Vagina (tissue), 2 donors: ENCODE data around the gene TBC1D16. TPM values are rescaled to one million over a fixed set of nuclear protein-coding genes. Genes with fewer than 3 reads are reported as not detected.

Experiments
- DNase-seq, 2 donors: peaks; one replicate each; pipeline ENCODE4 v3.0.0-alpha.2; 2017; ENCODE audit errors: extremely low spot score in 2 of 2
- H3K27ac ChIP-seq: fragments of 200-600 bp; sonication (generic); one replicate; pipeline ENCODE4 v1.5.1; 2019
- H3K27me3 ChIP-seq: fragments of 200-600 bp; sonication (generic); one replicate; pipeline ENCODE4 v1.5.1; 2019
- H3K36me3 ChIP-seq, 2 donors: fragments of 200-600 bp; sonication (generic); one replicate each; pipeline ENCODE4 v1.5.1; 2017 to 2019
- H3K4me1 ChIP-seq: fragments of 200-600 bp; sonication (generic); one replicate; pipeline ENCODE4 v1.5.1; 2019
- H3K4me3 ChIP-seq, 2 donors: fragments of 200-600 bp; sonication (generic); 1 replicate in 1 of 2; 2 replicates in 1 of 2; pipeline ENCODE4 v1.5.1; 2016 to 2019
- H3K9me3 ChIP-seq: fragments of 200-600 bp; sonication (generic); one replicate; pipeline ENCODE4 v1.5.1; 2019
- POLR2A ChIP-seq, 2 donors: fragments of 450-650 bp; IDR thresholded peaks; one replicate each; pipeline ENCODE4 v1.6.1; 2017; ENCODE audit warnings: antibody characterized with exemption in 2 of 2, mild to moderate bottlenecking in 2 of 2, moderate library complexity in 2 of 2
- POLR2AphosphoS5 ChIP-seq, 2 donors: sonication (generic); formaldehyde crosslinking; IDR thresholded peaks; one replicate each; pipeline ENCODE4 v1.9.0; 2017; ENCODE audit warnings: antibody characterized with exemption in 2 of 2, mild to moderate bottlenecking in 2 of 2, low read depth in 1 of 2; ENCODE audit not compliant: insufficient read depth in 1 of 2
- intact Hi-C: fragments of 100-400 bp; cut with DNase I; formaldehyde crosslinking; loops from one replicate; pipeline ENCODE4 v1.15.1; 2023
- total RNA-seq: library from RNA; depleted of rRNA; stranded (reverse); fragments of >200 nt; gene quantifications from one replicate; pipeline ENCODE4 v1.2.3, GENCODE V29; 2016
- TF ChIP-seq, protein P1 (sequence below), 3 experiments: fragments of 450-650 bp in 2 of 3; fragments of 200-600 bp in 1 of 3; sonication (generic) in 1 of 3; IDR thresholded peaks; one replicate each; pipeline ENCODE4 v1.5.1; 2017 to 2019; ENCODE audit warnings: antibody characterized with exemption in 3 of 3, mild to moderate bottlenecking in 2 of 3, moderate library complexity in 2 of 3

TBC1D16 gene
- total RNA-seq, 1 donor from 2014 or later, result 18.2 TPM

DNA sequence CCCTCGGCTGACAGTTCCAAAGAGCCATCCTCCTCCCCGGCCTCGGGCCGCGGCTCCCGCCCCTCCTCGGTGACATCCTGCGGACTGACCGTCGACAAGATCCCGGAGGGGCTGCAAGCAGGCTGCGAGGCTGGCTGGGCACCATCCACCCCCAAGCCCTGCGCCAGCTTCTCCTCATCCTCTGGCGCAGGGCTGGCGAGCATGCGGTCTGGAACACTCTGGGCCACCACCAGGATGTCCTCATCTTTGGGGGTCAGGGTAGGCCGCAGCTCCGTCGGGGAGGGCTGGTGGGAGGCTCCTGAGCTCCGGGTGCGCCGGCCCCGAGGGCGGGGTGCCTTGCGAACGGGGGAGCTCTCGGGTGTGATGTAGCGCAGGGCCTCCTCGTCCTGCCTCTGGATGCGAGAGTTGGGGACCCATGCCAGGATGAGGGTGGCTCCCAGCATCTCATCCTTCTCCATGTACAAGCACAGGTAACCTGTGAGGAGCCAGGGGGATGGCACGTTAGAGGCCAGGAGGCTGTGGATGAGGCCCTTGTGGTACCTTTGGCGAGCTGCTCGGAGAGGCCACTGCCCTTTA lies 25.3 kb downstream of the TBC1D16 start:
- Histone ChIP-seq H3K4me1 (peaks cover 11% of the 10 kb centered on the region), H3K27me3 (no peaks in the 10 kb centered on the region), H3K36me3 (peaks cover 0 to 16% of the 10 kb centered on the region in 2 donors), H3K27ac (no peak overlapping the region), H3K4me3 (no peak overlapping the region), H3K9me3 (no peaks in the 10 kb centered on the region)
- DNase-seq, result no peak
- TF ChIP-seq, protein P1, sequence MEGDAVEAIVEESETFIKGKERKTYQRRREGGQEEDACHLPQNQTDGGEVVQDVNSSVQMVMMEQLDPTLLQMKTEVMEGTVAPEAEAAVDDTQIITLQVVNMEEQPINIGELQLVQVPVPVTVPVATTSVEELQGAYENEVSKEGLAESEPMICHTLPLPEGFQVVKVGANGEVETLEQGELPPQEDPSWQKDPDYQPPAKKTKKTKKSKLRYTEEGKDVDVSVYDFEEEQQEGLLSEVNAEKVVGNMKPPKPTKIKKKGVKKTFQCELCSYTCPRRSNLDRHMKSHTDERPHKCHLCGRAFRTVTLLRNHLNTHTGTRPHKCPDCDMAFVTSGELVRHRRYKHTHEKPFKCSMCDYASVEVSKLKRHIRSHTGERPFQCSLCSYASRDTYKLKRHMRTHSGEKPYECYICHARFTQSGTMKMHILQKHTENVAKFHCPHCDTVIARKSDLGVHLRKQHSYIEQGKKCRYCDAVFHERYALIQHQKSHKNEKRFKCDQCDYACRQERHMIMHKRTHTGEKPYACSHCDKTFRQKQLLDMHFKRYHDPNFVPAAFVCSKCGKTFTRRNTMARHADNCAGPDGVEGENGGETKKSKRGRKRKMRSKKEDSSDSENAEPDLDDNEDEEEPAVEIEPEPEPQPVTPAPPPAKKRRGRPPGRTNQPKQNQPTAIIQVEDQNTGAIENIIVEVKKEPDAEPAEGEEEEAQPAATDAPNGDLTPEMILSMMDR (IDR thresholded peaks at IDR 0.05), result no peak
- no peak for TF ChIP-seq POLR2A (IDR thresholded peaks at IDR 0.05)
- TF ChIP-seq POLR2AphosphoS5 (IDR thresholded peaks at IDR 0.05; ENCODE audit: insufficient read depth in 1 of 2, low read depth in 1 of 2), result no peak
- intact Hi-C loops, result no loop called here

GRCh38 chr17:80009391-80010282 lies 26.0 kb downstream of the TBC1D16 start:
- DNase-seq, result no peak
- no peaks in the 10 kb centered on the region for H3K9me3 ChIP-seq
- no peak overlapping the region for H3K4me3 ChIP-seq
- H3K4me1 ChIP-seq, result peaks cover 11% of the 10 kb centered on the region
- intact Hi-C loops, result loop anchor here (2.0 to 10.0 kb wide), 2 partner anchors 23 to 75 kb away; no protein-coding TSS in a partner anchor
- H3K27ac ChIP-seq, result no peak overlapping the region
- TF ChIP-seq POLR2A (IDR thresholded peaks at IDR 0.05) (no peak), POLR2AphosphoS5 (IDR thresholded peaks at IDR 0.05; ENCODE audit: insufficient read depth in 1 of 2, low read depth in 1 of 2) (no peak)
- TF ChIP-seq, protein P1 (IDR thresholded peaks at IDR 0.05), result no peak
- H3K36me3 ChIP-seq, result peaks cover 0 to 16% of the 10 kb centered on the region in 2 donors
- H3K27me3 ChIP-seq, result no peaks in the 10 kb centered on the region

DNA sequence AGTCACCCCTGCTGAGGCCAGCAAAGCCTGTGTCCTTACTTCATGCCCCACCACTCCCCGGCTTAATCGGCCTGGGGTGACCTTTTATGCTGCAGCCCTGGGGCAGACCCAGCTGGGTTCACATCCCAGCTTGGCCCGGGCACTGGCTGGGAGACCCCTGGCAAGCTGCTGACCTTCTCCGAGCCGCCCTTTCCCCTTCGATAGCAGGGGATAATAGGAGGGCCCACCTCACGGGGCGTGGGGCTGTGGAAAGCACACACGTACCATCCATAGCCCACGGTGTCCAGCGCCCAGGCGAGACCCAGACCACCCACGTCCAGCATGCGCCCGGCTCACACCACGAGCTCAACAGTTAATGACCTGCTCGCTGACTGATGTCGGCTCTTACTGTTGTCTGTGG lies 26.8 kb downstream of the TBC1D16 start:
- Histone ChIP-seq H3K4me1 (peaks cover 11% of the 10 kb centered on the region), H3K4me3 (no peak overlapping the region), H3K36me3 (peaks cover 0 to 16% of the 10 kb centered on the region in 2 donors), H3K9me3 (no peaks in the 10 kb centered on the region), H3K27me3 (no peaks in the 10 kb centered on the region), H3K27ac (no peak overlapping the region)
- intact Hi-C loops, result loop anchor here (2.0 to 10.0 kb wide), 2 partner anchors 24 to 76 kb away; no protein-coding TSS in a partner anchor
- TF ChIP-seq POLR2AphosphoS5 (IDR thresholded peaks at IDR 0.05; ENCODE audit: insufficient read depth in 1 of 2, low read depth in 1 of 2) (no peak), POLR2A (IDR thresholded peaks at IDR 0.05) (no peak)
- TF ChIP-seq, protein P1 (IDR thresholded peaks at IDR 0.05), result no peak
- DNase-seq, result no peak

DNA sequence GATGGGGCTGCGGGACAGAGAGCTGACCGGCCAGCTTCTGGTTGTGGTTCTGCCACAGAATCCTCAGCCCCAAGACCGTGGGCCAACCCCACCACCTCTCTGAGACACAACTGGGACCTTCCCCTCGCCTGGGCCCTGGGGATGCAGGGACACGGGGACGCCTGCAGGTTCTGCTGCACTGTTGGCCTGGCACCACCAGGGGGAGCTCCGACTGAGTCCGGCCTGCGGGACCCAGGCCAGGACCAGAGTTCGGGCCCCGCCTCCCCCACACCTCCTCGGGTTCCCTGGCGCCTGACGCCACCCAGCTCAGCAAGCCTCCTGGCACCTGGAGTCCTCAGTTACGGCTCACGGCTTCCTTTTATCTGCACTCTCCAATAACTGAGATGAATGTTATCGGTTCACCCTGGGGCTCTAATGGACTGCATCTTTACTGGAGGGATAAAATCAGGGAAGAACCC lies 27.3 kb downstream of the TBC1D16 start:
- H3K4me1 ChIP-seq, result peaks cover 11% of the 10 kb centered on the region
- intact Hi-C loops, result loop anchor here (2.0 to 10.0 kb wide), 2 partner anchors 24 to 76 kb away; no protein-coding TSS in a partner anchor
- no peaks in the 10 kb centered on the region for H3K27me3 ChIP-seq
- no peaks in the 10 kb centered on the region for H3K9me3 ChIP-seq
- no peak overlapping the region for H3K4me3 ChIP-seq
- H3K27ac ChIP-seq, result no peak overlapping the region
- DNase-seq, result no peak
- TF ChIP-seq POLR2AphosphoS5 (IDR thresholded peaks at IDR 0.05; ENCODE audit: insufficient read depth in 1 of 2, low read depth in 1 of 2) (peak; percentile 46 to 67), POLR2A (IDR thresholded peaks at IDR 0.05) (no peak)
- TF ChIP-seq, protein P1 (IDR thresholded peaks at IDR 0.05), result peak; percentile 76 to 94 (median 83)
- H3K36me3 ChIP-seq, result peaks cover 0 to 16% of the 10 kb centered on the region in 2 donors
